Caco-2 (cell line): ENCODE measurements around the gene PPP4R4. TPM values are rescaled to one million over a fixed set of nuclear protein-coding genes. Genes with fewer than 3 reads are reported as not detected.
"Not testable (repeated sequence)": the region's sequence is repeated elsewhere in the genome, so short reads cannot be mapped to it uniquely, and the experiment has no call there.

Experiments used
- BruUV-seq: library from RNA; stranded (reverse); fragments of 400-500 nt; replicated peaks from 2 replicates; lab custom pipeline; 2021; lab: Mats Ljungman, UMichigan
- CTCF ChIA-PET: fragments of 300-600 bp; sonication (Branson Sonifier 250); formaldehyde crosslinking; loops from one replicate; lab custom pipeline; 2022; ENCODE audit warnings: antibody characterized with exemption; lab: Charles Lee
- POLR2A ChIA-PET: fragments of 300-600 bp; sonication (Branson Sonifier 250); formaldehyde crosslinking; loops from one replicate; lab custom pipeline; 2022; ENCODE audit warnings: antibody characterized with exemption; lab: Charles Lee
- DNase-seq, 2 experiments: peaks; one replicate each; pipeline versions ENCODE4 v3.0.0 to v3.0.0-alpha.2; 2020 to 2022
- H3K27me3 ChIP-seq: replicated peaks from 2 replicates; pipeline ENCODE4 v1.6.0; 2011; ENCODE audit warnings: low read length; ENCODE audit not compliant: control insufficient read depth, insufficient read depth
- H3K36me3 ChIP-seq: 2 replicates; pipeline ENCODE4 v1.5.1; 2011; ENCODE audit warnings: low read length; ENCODE audit not compliant: control insufficient read depth, insufficient read depth
- H3K4me1 ChIP-seq: fragments of 250-450 bp; sonication (Bioruptor Pico); 2 replicates; pipeline ENCODE4 v1.5.1; 2020; ENCODE audit warnings: mild to moderate bottlenecking
- H3K4me3 ChIP-seq: 2 replicates; pipeline ENCODE4 v1.5.1; 2011; ENCODE audit warnings: low read depth, mild to moderate bottlenecking, control low read depth, low read length
- H3K9me3 ChIP-seq: fragments of 250-450 bp; sonication (Bioruptor Pico); 2 replicates; pipeline ENCODE4 v1.5.1; 2020; ENCODE audit warnings: mild to moderate bottlenecking, moderate library complexity
- H3K27ac Mint-ChIP-seq: one replicate; pipeline ENCODE4 v1.8.0; 2022; ENCODE audit warnings: mixed read lengths; ENCODE audit not compliant: unreplicated experiment
- H3K27me3 Mint-ChIP-seq: one replicate; pipeline ENCODE4 v1.8.0; 2022; ENCODE audit warnings: mixed read lengths; ENCODE audit not compliant: insufficient read depth, unreplicated experiment
- H3K36me3 Mint-ChIP-seq: one replicate; pipeline ENCODE4 v1.8.0; 2022; ENCODE audit warnings: mild to moderate bottlenecking, mixed read lengths; ENCODE audit not compliant: insufficient read depth, unreplicated experiment
- H3K4me1 Mint-ChIP-seq: one replicate; pipeline ENCODE4 v1.8.0; 2022; ENCODE audit warnings: low read depth, mixed read lengths; ENCODE audit not compliant: unreplicated experiment
- H3K4me3 Mint-ChIP-seq: one replicate; pipeline ENCODE4 v1.8.0; 2022; ENCODE audit warnings: mild to moderate bottlenecking, moderate library complexity, mixed read lengths; ENCODE audit not compliant: unreplicated experiment
- H3K9me3 Mint-ChIP-seq: one replicate; pipeline ENCODE4 v1.8.0; 2022; ENCODE audit warnings: mixed read lengths; ENCODE audit not compliant: unreplicated experiment
- CTCF ChIP-seq, 2 experiments: fragments of 200-600 bp in 1 of 2; IDR thresholded peaks; 1 replicate in 1 of 2; 2 replicates in 1 of 2; pipeline versions ENCODE4 v1.5.1 to v1.8.0; 2011 to 2022; ENCODE audit warnings: antibody characterized with exemption in 1 of 2, control low read depth in 1 of 2, inconsistent platforms in 1 of 2, low read depth in 1 of 2, low read length in 1 of 2, mild to moderate bottlenecking in 1 of 2, moderate library complexity in 1 of 2; ENCODE audit not compliant: insufficient read depth in 1 of 2, severe bottlenecking in 1 of 2, unreplicated experiment in 1 of 2
- intact Hi-C: fragments of 100-400 bp; cut with micrococcal nuclease; formaldehyde crosslinking; loops from one replicate; pipeline ENCODE4 v1.10.0; 2022; ENCODE audit not compliant: unreplicated experiment
- total RNA-seq: library from RNA; stranded (reverse); gene quantifications from 2 replicates; pipeline ENCODE4 v1.2.3, GENCODE V29; 2022

PPP4R4 gene
- total RNA-seq, 1 experiment from 2014 or later: 0.20 TPM

GRCh38 chr14:94244182-94244581 lies 70.1 kb downstream of the PPP4R4 start:
- BruUV-seq: no TSS peak
- Mint-ChIP-seq H3K27ac (no peak overlapping the region), H3K9me3 (no peaks in the 10 kb centered on the region), H3K4me1 (no peaks in the 10 kb centered on the region), H3K27me3 (no peaks in the 10 kb centered on the region), H3K4me3 (no peak overlapping the region), H3K36me3 (no peaks in the 10 kb centered on the region)
- no peak overlapping the region for H3K4me3 ChIP-seq
- H3K4me1 ChIP-seq: no peaks in the 10 kb centered on the region
- DNase-seq: no peak
- no peak for TF ChIP-seq CTCF (IDR thresholded peaks at IDR 0.05; ENCODE audit: insufficient read depth in 1 of 2, low read depth in 1 of 2, low read length in 1 of 2, severe bottlenecking in 1 of 2, unreplicated experiment in 1 of 2)
- no peaks in the 10 kb centered on the region for H3K36me3 ChIP-seq
- intact Hi-C loops: no loop called here
- H3K9me3 ChIP-seq: no peaks in the 10 kb centered on the region
- POLR2A ChIA-PET: no interaction called here
- H3K27me3 ChIP-seq: no peaks in the 10 kb centered on the region
- CTCF ChIA-PET: no interaction called here

GRCh38 chr14:94264195-94264594 lies 90.1 kb downstream of the PPP4R4 start:
- POLR2A ChIA-PET, intact Hi-C loops, H3K4me3 Mint-ChIP-seq, H3K4me1 Mint-ChIP-seq, H3K36me3 ChIP-seq, DNase-seq, BruUV-seq, H3K4me3 ChIP-seq, H3K9me3 ChIP-seq, H3K27ac Mint-ChIP-seq, H3K27me3 Mint-ChIP-seq, H3K36me3 Mint-ChIP-seq, H3K4me1 ChIP-seq, CTCF ChIA-PET, H3K27me3 ChIP-seq: not testable (repeated sequence)
- H3K9me3 Mint-ChIP-seq: peaks cover 17% of the 10 kb centered on the region

- no peak for DNase-seq
- H3K9me3 Mint-ChIP-seq: peaks cover 12% of the 10 kb centered on the region
- H3K4me1 Mint-ChIP-seq: no peaks in the 10 kb centered on the region
- no peaks in the 10 kb centered on the region for H3K36me3 ChIP-seq
- TF ChIP-seq CTCF (IDR thresholded peaks at IDR 0.05; ENCODE audit: insufficient read depth in 1 of 2, low read depth in 1 of 2, low read length in 1 of 2, severe bottlenecking in 1 of 2, unreplicated experiment in 1 of 2): no peak
- no peak overlapping the region for H3K4me3 ChIP-seq
- H3K36me3 Mint-ChIP-seq: no peaks in the 10 kb centered on the region
- intact Hi-C loops: no loop called here
- ChIA-PET POLR2A (no interaction called here), CTCF (no interaction called here)
- H3K27ac Mint-ChIP-seq: no peak overlapping the region
- BruUV-seq: no TSS peak
- no peaks in the 10 kb centered on the region for H3K27me3 ChIP-seq
- no peaks in the 10 kb centered on the region for H3K9me3 ChIP-seq
- H3K4me1 ChIP-seq: no peaks in the 10 kb centered on the region
- peaks cover 2% of the 10 kb centered on the region for H3K27me3 Mint-ChIP-seq
- no peak overlapping the region for H3K4me3 Mint-ChIP-seq
These were observed 93.2 kb downstream of the PPP4R4 start for GRCh38 chr14:94267352-94267751.

GRCh38 chr14:94268582-94268981 lies 94.5 kb downstream of the PPP4R4 start:
- H3K4me3 ChIP-seq, intact Hi-C loops, CTCF ChIA-PET, H3K27ac Mint-ChIP-seq, H3K27me3 Mint-ChIP-seq, POLR2A ChIA-PET, H3K4me1 ChIP-seq, BruUV-seq, H3K9me3 Mint-ChIP-seq, H3K36me3 ChIP-seq, H3K4me1 Mint-ChIP-seq, H3K36me3 Mint-ChIP-seq, H3K27me3 ChIP-seq, H3K4me3 Mint-ChIP-seq, DNase-seq, H3K9me3 ChIP-seq: not testable (repeated sequence)
